ENCODE data around the gene NCOA7. TPM values are rescaled to one million over a fixed set of nuclear protein-coding genes. Genes with fewer than 3 reads are reported as not detected.
"Not testable (repeated sequence)": the region's sequence is repeated elsewhere in the genome, so short reads cannot be mapped to it uniquely, and the experiment has no call there.

Gene NCOA7
- total RNA-seq, 1 experiment from 2014 or later: 9.4 TPM

GRCh38 chr6:125773387-125774341 is 17.1 kb upstream of the NCOA7 start:
- Histone ChIP-seq H3K23me2 (ENCODE audit: insufficient read length, low read depth, low read length, poor library complexity, severe bottlenecking) (no peaks in the 10 kb centered on the region), H3K18ac (ENCODE audit: insufficient read length, low read depth, low read length) (no peak overlapping the region), H2AFZ (ENCODE audit: low read length) (no peak overlapping the region), H3K79me2 (ENCODE audit: insufficient read depth, low read length) (no peaks in the 10 kb centered on the region), H2BK12ac (ENCODE audit: insufficient read length, low read depth, low read length) (no peak overlapping the region), H3K4me2 (ENCODE audit: insufficient read depth, insufficient read length, low read length) (no peak overlapping the region), H3K9me3 (ENCODE audit: control insufficient read depth, low read depth, low read length) (no peaks in the 10 kb centered on the region), H2BK120ac (ENCODE audit: low read depth, low read length, poor library complexity, severe bottlenecking) (no peak overlapping the region), H3K9ac (ENCODE audit: extremely low read depth, insufficient read length, low read length) (no peak overlapping the region), H2AK5ac (ENCODE audit: insufficient read length, low read length) (no peak overlapping the region), H3K4ac (ENCODE audit: low read depth, low read length) (no peak overlapping the region), H4K91ac (ENCODE audit: insufficient read length, low read depth, low read length) (no peak overlapping the region), H4K8ac (replicated peaks; ENCODE audit: insufficient read length, low read depth, low read length) (no peak overlapping the region), H2BK5ac (ENCODE audit: insufficient read length, low read length) (no peak overlapping the region), H3K4me1 (ENCODE audit: insufficient read depth, low read length) (no peaks in the 10 kb centered on the region), H2BK15ac (ENCODE audit: low read depth, low read length) (no peak overlapping the region), H3K14ac (ENCODE audit: insufficient read depth, low read length) (no peak overlapping the region), H3K27me3 (ENCODE audit: insufficient read depth, low read length) (no peaks in the 10 kb centered on the region), H3T11ph (ENCODE audit: low read length) (no peak overlapping the region), H3K27ac (ENCODE audit: insufficient read length, low read depth, low read length) (no peak overlapping the region), H3K56ac (ENCODE audit: insufficient read length, low read depth, low read length) (no peak overlapping the region), H3K23ac (ENCODE audit: insufficient read length, low read depth, low read length) (no peak overlapping the region), H4K5ac (ENCODE audit: insufficient read length, low read depth, low read length) (no peak overlapping the region), H2BK20ac (ENCODE audit: low read depth, low read length, poor library complexity, severe bottlenecking) (no peak overlapping the region), H4K20me1 (ENCODE audit: control insufficient read depth, insufficient read depth, insufficient read length) (no peaks in the 10 kb centered on the region), H3K79me1 (ENCODE audit: insufficient read depth, low read depth, low read length, poor library complexity, severe bottlenecking) (no peaks in the 10 kb centered on the region)
- Mint-ChIP-seq H3K36me3 (ENCODE audit: insufficient read depth in 1 of 3, low read depth in 3 of 3) (peaks cover 0 to 4% (median 3%) of the 10 kb centered on the region in 3 experiments; a peak in 5 of 7 replicates), H3K27me3 (ENCODE audit: low read depth) (peaks cover 8% of the 10 kb centered on the region), H3K9me3 (peaks cover 4 to 8% of the 10 kb centered on the region in 2 experiments; a peak in 4 of 5 replicates), H3K4me1 (peaks cover 20 to 21% of the 10 kb centered on the region in 2 experiments), H3K4me3 (no peak overlapping the region), H3K27ac (no peak overlapping the region)
- TF ChIP-seq CTCF (conservative IDR thresholded peaks at IDR 0.05): no peak
- no peak for DNase-seq
- no CpG with 5 or more reads among the region's 4 CpGs for WGBS (ENCODE audit: extremely low coverage, insufficient read length, low lambda C conversion rate)

- not testable (repeated sequence) for H3K14ac ChIP-seq (ENCODE audit: insufficient read depth, low read length); H4K91ac ChIP-seq (ENCODE audit: insufficient read length, low read depth, low read length); H3K9me3 ChIP-seq (ENCODE audit: control insufficient read depth, low read depth, low read length); H3K36me3 Mint-ChIP-seq (ENCODE audit: insufficient read depth in 1 of 3, low read depth in 3 of 3); H3K9ac ChIP-seq (ENCODE audit: extremely low read depth, insufficient read length, low read length); H2BK5ac ChIP-seq (ENCODE audit: insufficient read length, low read length); H3K27ac ChIP-seq (ENCODE audit: insufficient read length, low read depth, low read length); H3K23ac ChIP-seq (ENCODE audit: insufficient read length, low read depth, low read length); H4K5ac ChIP-seq (ENCODE audit: insufficient read length, low read depth, low read length); H3K79me1 ChIP-seq (ENCODE audit: insufficient read depth, low read depth, low read length, poor library complexity, severe bottlenecking); H3K9me3 Mint-ChIP-seq; H2AFZ ChIP-seq (ENCODE audit: low read length); H4K20me1 ChIP-seq (ENCODE audit: control insufficient read depth, insufficient read depth, insufficient read length); H2BK20ac ChIP-seq (ENCODE audit: low read depth, low read length, poor library complexity, severe bottlenecking); H3K4me1 ChIP-seq (ENCODE audit: insufficient read depth, low read length); H3K27ac Mint-ChIP-seq; H3T11ph ChIP-seq (ENCODE audit: low read length); H2BK12ac ChIP-seq (ENCODE audit: insufficient read length, low read depth, low read length); H3K27me3 Mint-ChIP-seq (ENCODE audit: low read depth); H3K79me2 ChIP-seq (ENCODE audit: insufficient read depth, low read length); H3K4ac ChIP-seq (ENCODE audit: low read depth, low read length); H4K8ac ChIP-seq (replicated peaks; ENCODE audit: insufficient read length, low read depth, low read length); DNase-seq; H2BK120ac ChIP-seq (ENCODE audit: low read depth, low read length, poor library complexity, severe bottlenecking); H3K23me2 ChIP-seq (ENCODE audit: insufficient read length, low read depth, low read length, poor library complexity, severe bottlenecking); H2AK5ac ChIP-seq (ENCODE audit: insufficient read length, low read length); H3K27me3 ChIP-seq (ENCODE audit: insufficient read depth, low read length); H3K56ac ChIP-seq (ENCODE audit: insufficient read length, low read depth, low read length); H3K18ac ChIP-seq (ENCODE audit: insufficient read length, low read depth, low read length); H2BK15ac ChIP-seq (ENCODE audit: low read depth, low read length); H3K4me2 ChIP-seq (ENCODE audit: insufficient read depth, insufficient read length, low read length)
- H3K4me3 Mint-ChIP-seq: 0 out of 5 replicates have a peak overlapping the region, but pooled peaks of 1 of the 2 experiments have one; percentile 27
- WGBS (ENCODE audit: extremely low coverage, insufficient read length, low lambda C conversion rate): no CpG with 5 or more reads among the region's 14 CpGs
- peaks cover 20 to 21% of the 10 kb centered on the region in 2 experiments for H3K4me1 Mint-ChIP-seq
These were observed 14.5 kb upstream of the NCOA7 start for GRCh38 chr6:125776107-125776826.
